Smooth muscle cell (in vitro differentiated cells): ENCODE data around the gene SYT12. TPM values are rescaled to one million over a fixed set of nuclear protein-coding genes. Genes with fewer than 3 reads are reported as not detected.

ENCODE experiments used
- DNase-seq: peaks from one replicate; lab custom pipeline; 2025; ENCODE audit not compliant: unreplicated experiment; lab: John Stamatoyannopoulos, UW
- H2AFZ ChIP-seq: fragments of 200-600 bp; sonication (generic); 2 replicates; pipeline ENCODE4 v1.6.0; 2016; ENCODE audit warnings: antibody characterized with exemption, low read depth, mild to moderate bottlenecking
- H3F3A ChIP-seq: fragments of 200-600 bp; sonication (generic); 2 replicates; pipeline ENCODE4 v1.6.0; 2017; ENCODE audit warnings: antibody characterized with exemption, low read depth
- H3K27ac ChIP-seq: fragments of 200-600 bp; sonication (generic); 2 replicates; pipeline ENCODE4 v1.5.1; 2016; ENCODE audit warnings: low read depth, mild to moderate bottlenecking
- H3K27me3 ChIP-seq: fragments of 200-600 bp; sonication (generic); 2 replicates; pipeline ENCODE4 v1.6.1; 2016; ENCODE audit warnings: low read depth, mild to moderate bottlenecking
- H3K36me3 ChIP-seq: fragments of 200-600 bp; sonication (generic); 2 replicates; pipeline ENCODE4 v1.5.1; 2016; ENCODE audit warnings: low read depth
- H3K4me1 ChIP-seq: fragments of 200-600 bp; sonication (generic); 2 replicates; pipeline ENCODE4 v1.5.1; 2016; ENCODE audit warnings: low read depth
- H3K4me2 ChIP-seq: fragments of 200-600 bp; sonication (generic); 2 replicates; pipeline ENCODE4 v1.6.0; 2016; ENCODE audit warnings: mild to moderate bottlenecking
- H3K4me3 ChIP-seq: fragments of 200-600 bp; sonication (generic); 2 replicates; pipeline ENCODE4 v1.5.1; 2016; ENCODE audit warnings: mild to moderate bottlenecking
- H3K79me2 ChIP-seq: fragments of 200-600 bp; sonication (generic); 2 replicates; pipeline ENCODE4 v1.6.0; 2016; ENCODE audit warnings: low read depth, mild to moderate bottlenecking
- H3K9ac ChIP-seq: fragments of 200-600 bp; sonication (generic); 2 replicates; pipeline ENCODE4 v1.6.0; 2016; ENCODE audit warnings: low read depth
- H3K9me3 ChIP-seq: fragments of 200-600 bp; sonication (generic); replicated peaks from 2 replicates; pipeline ENCODE4 v1.5.1; 2016; ENCODE audit warnings: low read depth
- H4K20me1 ChIP-seq: fragments of 200-600 bp; sonication (generic); 2 replicates; pipeline ENCODE4 v1.6.0; 2016; ENCODE audit warnings: low read depth
- CTCF ChIP-seq: fragments of 200-600 bp; sonication (generic); IDR thresholded peaks from 2 replicates; pipeline ENCODE4 v1.5.1; 2017; ENCODE audit warnings: borderline replicate concordance, mild to moderate bottlenecking, antibody characterized with exemption; ENCODE audit not compliant: insufficient read depth, poor library complexity, severe bottlenecking
- WGBS: methylation state at CpG from one replicate; pipeline ENCODE4 v1.1.7; 2016; ENCODE audit warnings: low lambda C conversion rate; 5-methylcytosine and 5-hydroxymethylcytosine counted together
- polyA plus RNA-seq: library from polyadenylated mRNA; unstranded; fragments of >200 nt; fragmentation: Nextera tagmentation; extraction: Ambion mirVana; gene quantifications from 2 replicates; pipeline ENCODE4 v1.2.1, GENCODE V29; 2016
- total RNA-seq: library from RNA; depleted of rRNA; stranded (reverse); fragments of >200 nt; gene quantifications from 2 replicates; pipeline ENCODE4 v1.2.3, GENCODE V29; 2014

Gene SYT12
- total and polyA plus RNA-seq, 2 experiments from 2014 or later: 2.1 to 3.4 TPM

GRCh38 chr11:67090717-67091116, 67.8 kb downstream of the SYT12 start:
- no peak overlapping the region for H3K9ac ChIP-seq
- H3F3A ChIP-seq: no peaks in the 10 kb centered on the region
- no peaks in the 10 kb centered on the region for H3K36me3 ChIP-seq
- H3K4me3 ChIP-seq: no peak overlapping the region
- H4K20me1 ChIP-seq: no peaks in the 10 kb centered on the region
- 94% methylated on average over 8 of the region's 8 CpGs for WGBS
- no peak for TF ChIP-seq CTCF
- H3K27ac ChIP-seq: no peak overlapping the region
- no peak overlapping the region for H2AFZ ChIP-seq
- no peak for DNase-seq
- no peaks in the 10 kb centered on the region for H3K79me2 ChIP-seq
- H3K4me2 ChIP-seq: no peak overlapping the region
- no peaks in the 10 kb centered on the region for H3K9me3 ChIP-seq
- no peaks in the 10 kb centered on the region for H3K4me1 ChIP-seq
- H3K27me3 ChIP-seq: peaks cover 3% of the 10 kb centered on the region

GRCh38 chr11:67095214-67095507, 72.2 kb downstream of the SYT12 start:
- no peak overlapping the region for H3K9ac ChIP-seq
- peaks cover 3% of the 10 kb centered on the region for H3K27me3 ChIP-seq
- WGBS: 100% methylated on average over 1 of the region's 1 CpG
- H4K20me1 ChIP-seq: no peaks in the 10 kb centered on the region
- H3K36me3 ChIP-seq: no peaks in the 10 kb centered on the region
- H3K9me3 ChIP-seq: no peaks in the 10 kb centered on the region
- H3K27ac ChIP-seq: no peak overlapping the region
- no peaks in the 10 kb centered on the region for H3K79me2 ChIP-seq
- H3K4me3 ChIP-seq: no peak overlapping the region
- no peak for TF ChIP-seq CTCF
- no peak overlapping the region for H2AFZ ChIP-seq
- H3K4me1 ChIP-seq: no peaks in the 10 kb centered on the region
- H3K4me2 ChIP-seq: no peak overlapping the region
- H3F3A ChIP-seq: no peaks in the 10 kb centered on the region
- DNase-seq: no peak

- H3K4me2 ChIP-seq: no peak overlapping the region
- no peak for DNase-seq
- H3K27me3 ChIP-seq: peaks cover 3% of the 10 kb centered on the region
- no peaks in the 10 kb centered on the region for H3F3A ChIP-seq
- no peak overlapping the region for H3K9ac ChIP-seq
- H3K9me3 ChIP-seq: no peaks in the 10 kb centered on the region
- no peak for TF ChIP-seq CTCF
- no peaks in the 10 kb centered on the region for H3K79me2 ChIP-seq
- no peaks in the 10 kb centered on the region for H4K20me1 ChIP-seq
- no peak overlapping the region for H3K27ac ChIP-seq
- no peaks in the 10 kb centered on the region for H3K4me1 ChIP-seq
- WGBS: 91% methylated on average over 6 of the region's 6 CpGs
- no peak overlapping the region for H3K4me3 ChIP-seq
- H3K36me3 ChIP-seq: no peaks in the 10 kb centered on the region
- no peak overlapping the region for H2AFZ ChIP-seq
These were observed 76.0 kb downstream of the SYT12 start for GRCh38 chr11:67098799-67099429.

- no peak overlapping the region for H3K9ac ChIP-seq
These were observed 76.9 kb downstream of the SYT12 start for GRCh38 chr11:67099831-67100324.

More at GRCh38 chr11:67099831-67100324, 76.9 kb downstream of the SYT12 start:
- Histone ChIP-seq H3K9me3 (no peaks in the 10 kb centered on the region), H3K27ac (no peak overlapping the region), H3K4me2 (no peak overlapping the region), H3K4me3 (no peak overlapping the region), H3K36me3 (no peaks in the 10 kb centered on the region), H3K79me2 (no peaks in the 10 kb centered on the region), H3K4me1 (no peaks in the 10 kb centered on the region), H3F3A (no peaks in the 10 kb centered on the region), H2AFZ (no peak overlapping the region), H3K27me3 (peaks cover 3% of the 10 kb centered on the region), H4K20me1 (no peaks in the 10 kb centered on the region)
- no peak for DNase-seq
- no peak for TF ChIP-seq CTCF
- WGBS: 94% methylated on average over 6 of the region's 6 CpGs
